RCC 7860 (cell line): ENCODE measurements around the gene ADAMTS12.
"Not testable (repeated sequence)": the region's sequence is repeated elsewhere in the genome, so short reads cannot be mapped to it uniquely, and the experiment has no call there.

Experiments used
- DNase-seq: peaks from one replicate; pipeline ENCODE4 v3.0.0-alpha.2; 2015; ENCODE audit warnings: low spot score
- FAIRE-seq: peaks from 2 replicates; lab custom pipeline; 2012; peaks lifted over from hg19 to GRCh38; lab: Jason Lieb, UNC

ADAMTS12 gene

GRCh38 chr5:33556330-33557328 is 335.2 kb downstream of the ADAMTS12 start:
- FAIRE-seq = no peak
- DNase-seq = no peak

- FAIRE-seq = no peak
- no peak for DNase-seq
These were observed 341.7 kb downstream of the ADAMTS12 start for GRCh38 chr5:33549982-33550567.

GRCh38 chr5:33539790-33540189 is 352.0 kb downstream of the ADAMTS12 start:
- not testable (repeated sequence) for DNase-seq, FAIRE-seq

DNA sequence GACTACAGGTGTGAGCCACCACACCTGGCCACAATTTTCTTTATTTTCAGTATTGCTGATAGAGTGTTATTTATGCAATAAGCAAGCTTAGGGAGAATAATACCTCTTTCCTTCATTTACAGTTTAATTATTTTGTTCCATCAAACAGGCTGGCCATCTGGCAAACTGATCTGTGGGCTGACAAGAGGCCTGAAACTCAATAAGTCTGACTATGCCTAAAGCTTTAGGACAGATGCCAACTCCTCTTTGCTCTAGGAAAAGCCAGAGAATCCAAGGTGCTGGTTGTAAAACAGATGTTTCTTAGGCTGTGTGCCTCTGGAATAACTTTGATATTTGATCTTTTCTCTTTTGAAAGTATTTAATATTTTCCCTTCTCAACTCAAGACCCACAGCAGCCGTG is 352.6 kb downstream of the ADAMTS12 start:
- no peak for DNase-seq
- no peak for FAIRE-seq

- FAIRE-seq (no peak), DNase-seq (no peak)
These were observed 353.6 kb downstream of the ADAMTS12 start for GRCh38 chr5:33538201-33538600.

GRCh38 chr5:33537240-33537639 is 354.6 kb downstream of the ADAMTS12 start:
- no peak for FAIRE-seq
- DNase-seq = no peak

DNA sequence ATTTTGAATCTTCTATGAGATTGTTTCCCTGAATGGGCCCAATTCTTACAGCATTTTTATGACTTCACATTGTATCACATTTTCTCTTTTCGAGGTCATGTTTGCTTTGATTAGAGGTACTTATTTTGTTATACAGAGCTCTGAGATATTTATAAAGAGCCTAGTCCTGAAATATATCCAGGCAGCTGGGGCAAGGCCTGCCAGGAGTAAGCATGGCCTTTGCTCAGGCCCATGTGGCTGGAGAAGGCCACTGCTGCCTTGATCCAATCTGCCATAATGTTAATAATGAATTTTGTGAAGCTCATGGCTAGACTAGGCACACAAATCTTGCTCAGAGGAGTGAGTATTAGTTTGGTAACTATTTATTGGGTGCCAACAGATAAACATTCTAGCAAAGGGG is 355.0 kb downstream of the ADAMTS12 start:
- FAIRE-seq = no peak
- no peak for DNase-seq

GRCh38 chr5:33531824-33532223 is 360.0 kb downstream of the ADAMTS12 start:
- FAIRE-seq = no peak

DNA sequence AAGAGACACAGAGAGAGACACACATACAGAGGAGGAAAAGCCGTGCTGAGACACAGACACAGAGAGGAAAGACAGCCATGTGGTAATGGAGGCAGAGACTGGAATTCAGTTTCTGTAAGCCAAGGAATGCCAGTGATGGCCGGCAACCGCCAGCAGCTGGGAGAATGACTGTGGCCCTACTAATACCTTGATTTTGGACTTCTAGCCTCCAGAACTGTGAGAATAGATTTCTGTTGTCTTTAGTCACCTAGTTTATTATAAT is 360.8 kb downstream of the ADAMTS12 start:
- no peak for FAIRE-seq

More at GRCh38 chr5:33531824-33532223, 360.0 kb downstream of the ADAMTS12 start:
- DNase-seq = no peak

DNA sequence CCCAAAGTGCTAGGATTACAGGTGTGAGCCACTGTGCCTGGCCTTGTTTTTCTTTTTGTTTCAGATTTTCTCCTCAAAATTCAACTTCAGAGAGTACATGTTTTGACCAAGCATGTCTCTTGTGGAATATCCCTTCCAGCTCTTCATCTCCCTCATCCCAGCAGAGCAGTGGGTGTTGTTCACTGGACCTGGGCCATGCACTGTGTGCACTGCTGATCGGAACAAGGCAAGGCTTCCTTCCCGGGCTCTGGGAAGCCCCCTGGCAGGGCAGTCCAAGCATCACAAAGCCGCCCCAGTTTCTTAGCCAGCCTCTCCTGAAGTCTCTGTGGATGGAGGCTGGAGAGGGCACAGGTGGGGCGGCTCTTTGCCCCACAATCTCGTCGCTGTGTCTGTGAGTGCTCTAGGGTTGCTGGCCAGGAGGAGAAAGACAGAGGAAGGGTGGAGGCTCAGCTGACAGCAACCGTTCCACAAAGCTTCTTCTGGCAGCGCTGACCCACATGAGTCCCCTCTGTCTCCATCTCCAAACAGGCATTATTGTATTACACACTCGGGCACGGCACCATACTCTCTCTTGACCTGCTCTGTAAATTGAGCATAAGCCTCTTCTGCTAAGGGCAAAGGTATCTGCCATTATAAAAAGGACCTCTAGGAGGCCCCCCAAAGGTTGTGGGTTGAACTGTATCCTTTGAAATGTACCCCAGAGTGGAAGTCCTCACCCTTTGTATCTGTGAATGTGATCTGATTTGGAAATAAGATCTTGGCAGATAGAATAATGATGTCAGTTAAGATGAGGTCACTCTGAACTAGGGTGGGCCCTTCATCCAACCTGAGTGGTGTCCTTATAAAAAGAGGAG is 361.4 kb downstream of the ADAMTS12 start:
- DNase-seq (no peak), FAIRE-seq (no peak)

More for the DNA sequence above, 360.8 kb downstream of the ADAMTS12 start:
- DNase-seq = no peak

- DNase-seq = no peak
- no peak for FAIRE-seq
These were observed 364.1 kb downstream of the ADAMTS12 start for GRCh38 chr5:33527696-33528095.

DNA sequence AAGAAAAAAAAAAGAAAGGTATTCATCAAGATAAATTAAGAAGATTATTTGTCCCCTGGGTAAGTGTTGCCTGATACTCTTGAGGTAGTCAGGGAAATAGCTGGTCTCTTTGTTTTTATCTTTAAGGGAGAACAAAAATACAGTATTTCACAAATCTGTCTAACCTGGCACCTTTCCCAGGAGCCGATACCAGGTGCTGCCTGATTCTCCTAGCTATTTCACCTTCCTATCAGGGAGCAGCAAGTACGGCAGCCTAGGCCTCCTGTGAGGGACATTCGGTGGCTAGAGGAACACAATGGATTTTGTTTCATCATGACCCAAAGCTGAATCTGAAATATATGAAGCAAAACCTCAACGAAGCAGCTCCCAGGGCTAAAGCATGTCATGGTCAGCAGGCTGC is 365.0 kb downstream of the ADAMTS12 start:
- no peak for DNase-seq
- FAIRE-seq = no peak

DNA sequence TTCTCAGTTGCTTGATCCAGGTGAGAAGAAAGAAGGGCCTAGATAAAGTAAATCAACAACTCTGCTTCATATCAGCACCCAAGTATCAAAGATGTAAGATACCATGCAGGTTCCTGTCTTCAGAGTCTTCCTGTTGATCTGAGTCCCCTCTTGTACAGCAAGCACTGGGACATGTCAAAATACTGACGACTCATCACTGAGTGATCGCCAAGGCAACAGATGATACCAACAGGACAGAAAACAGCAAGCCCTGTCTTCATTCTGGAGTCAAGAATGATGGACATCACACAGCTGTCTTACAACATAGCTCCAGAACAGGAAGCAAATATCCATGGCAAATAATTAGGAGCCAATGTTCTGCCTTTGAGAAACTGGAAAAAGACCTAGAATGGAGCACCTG is 367.3 kb downstream of the ADAMTS12 start:
- DNase-seq (no peak), FAIRE-seq (no peak)

DNA sequence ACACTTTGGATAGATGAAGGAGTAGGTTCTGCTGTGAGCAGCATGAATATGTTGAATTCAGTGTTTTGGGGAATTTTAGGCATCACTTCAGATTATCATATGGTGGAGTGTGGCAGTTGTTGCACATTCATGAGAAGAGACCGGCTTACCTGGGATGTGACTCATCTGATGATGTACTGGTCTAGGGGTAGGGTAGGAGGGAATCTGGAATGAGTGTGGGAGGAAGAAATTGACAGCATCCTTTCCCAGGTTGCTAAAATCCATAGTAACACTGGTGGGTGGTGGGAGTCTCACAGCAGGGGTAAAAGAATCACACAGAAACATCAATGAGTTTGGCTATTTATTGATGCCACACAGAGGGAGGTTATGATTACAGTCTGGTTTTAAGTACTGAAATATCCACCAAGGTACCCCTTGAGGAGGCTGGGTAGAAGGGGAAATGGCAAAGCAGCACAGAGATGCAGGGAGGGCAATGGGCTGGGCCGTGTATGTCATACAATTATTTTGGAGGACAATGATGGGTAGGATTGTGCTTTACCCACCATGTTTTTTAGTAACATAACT is 368.5 kb downstream of the ADAMTS12 start:
- FAIRE-seq = no peak
- DNase-seq = no peak

GRCh38 chr5:33516421-33516820 is 375.4 kb downstream of the ADAMTS12 start:
- no peak for FAIRE-seq

DNA sequence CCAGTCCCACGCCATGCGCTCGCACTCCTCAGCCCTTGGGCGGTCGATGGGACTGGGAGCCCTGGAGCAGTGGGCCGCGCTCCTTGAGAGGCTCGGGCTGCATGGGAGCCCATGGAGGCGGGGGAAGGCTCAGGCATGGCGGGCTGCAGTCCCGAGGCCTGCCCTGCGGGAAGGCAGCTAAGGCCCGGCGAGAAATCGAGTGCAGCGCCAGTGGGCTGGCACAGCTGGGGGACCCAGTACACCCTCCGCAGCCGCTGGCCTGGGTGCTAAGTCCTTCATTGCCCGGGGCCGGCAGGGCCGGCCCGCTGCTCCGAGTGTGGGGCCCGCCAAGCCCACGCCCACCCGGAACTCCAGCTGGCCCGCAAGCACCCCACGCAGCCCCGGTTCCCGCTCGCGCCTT is 376.4 kb downstream of the ADAMTS12 start:
- DNase-seq, FAIRE-seq: not testable (repeated sequence)

More at GRCh38 chr5:33516421-33516820, 375.4 kb downstream of the ADAMTS12 start:
- DNase-seq = no peak

DNA sequence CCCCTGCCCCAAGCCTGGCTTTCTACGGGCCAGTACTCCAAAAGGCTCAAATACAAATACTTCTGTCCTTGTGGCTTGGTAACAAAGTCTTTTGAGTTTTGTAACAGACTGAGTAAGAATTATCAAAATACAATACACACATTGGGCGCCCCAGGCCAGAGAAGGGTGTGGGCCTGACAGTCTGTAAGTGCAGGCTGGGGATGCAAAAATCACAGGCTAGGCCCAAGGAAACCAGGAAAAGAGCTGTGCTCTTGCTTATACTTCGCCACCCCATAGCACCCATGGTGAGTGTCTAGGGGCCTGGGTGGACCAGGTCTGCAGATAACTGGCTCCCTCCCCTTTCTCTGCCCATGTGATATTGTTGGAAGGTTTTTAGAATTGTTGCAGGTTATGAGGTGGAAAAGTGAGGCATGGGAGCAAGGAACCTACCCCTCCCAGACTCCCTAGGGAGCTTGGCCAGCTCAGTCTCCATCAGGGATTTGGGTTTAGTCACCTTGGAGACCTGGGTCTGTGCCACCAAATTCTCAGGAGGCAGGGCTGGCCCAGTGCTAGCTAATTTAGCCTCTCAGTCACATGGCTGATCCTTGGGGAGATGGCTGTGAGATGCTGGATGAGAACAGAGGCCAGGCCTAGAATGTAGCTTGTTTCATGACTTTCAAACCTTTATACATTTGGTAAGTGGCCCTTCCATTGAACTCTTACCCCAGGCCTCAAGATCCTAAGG is 378.2 kb downstream of the ADAMTS12 start:
- DNase-seq = no peak
- no peak for FAIRE-seq

- FAIRE-seq (no peak), DNase-seq (no peak)
These were observed 382.8 kb downstream of the ADAMTS12 start for GRCh38 chr5:33509036-33509435.

DNA sequence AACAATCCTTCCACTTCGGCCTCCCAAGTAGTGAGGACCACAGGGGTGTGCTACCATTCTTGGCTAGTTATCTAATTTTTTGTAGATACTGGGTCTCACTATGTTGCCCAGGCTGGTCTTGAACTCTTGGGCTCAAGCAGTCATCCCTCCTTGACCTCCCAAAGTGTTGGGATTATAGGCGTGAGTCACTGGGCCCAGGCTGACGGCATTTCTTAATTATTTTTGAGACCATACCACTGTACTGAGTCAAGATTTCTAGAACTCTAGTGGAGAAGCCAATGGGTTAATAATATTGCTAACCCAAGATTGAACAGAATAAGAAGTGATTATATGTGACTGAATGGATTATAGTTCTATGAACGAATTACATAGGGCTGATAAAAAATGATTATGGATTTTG is 384.4 kb downstream of the ADAMTS12 start:
- no peak for DNase-seq
- FAIRE-seq = no peak

DNA sequence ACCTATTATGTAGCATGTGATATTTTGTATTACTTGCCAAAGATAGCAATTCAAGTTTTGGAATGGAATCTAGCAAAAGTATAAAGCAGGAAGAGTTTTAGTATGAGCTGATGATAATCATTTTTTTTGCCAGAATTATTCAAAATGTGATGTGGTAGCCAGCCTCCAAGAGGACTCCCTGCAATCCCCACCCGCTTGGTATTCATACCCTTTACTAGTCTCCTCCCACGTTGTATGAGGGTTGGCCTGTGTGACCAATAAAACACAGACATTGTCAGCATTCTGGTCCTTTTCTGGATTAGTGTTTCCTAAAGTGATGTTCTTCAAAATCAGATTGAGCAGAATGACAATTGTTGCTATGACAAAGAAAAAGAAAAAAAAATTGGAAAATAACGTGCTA is 387.2 kb downstream of the ADAMTS12 start:
- FAIRE-seq (no peak), DNase-seq (no peak)
